ENCODE results near the gene EXOC7.

- no peak for TF ChIP-seq POLR2A (IDR thresholded peaks at IDR 0.05)
- TF ChIP-seq CTCF (IDR thresholded peaks at IDR 0.05), result no peak
- no peak for TF ChIP-seq EP300 (IDR thresholded peaks at IDR 0.05)
These were observed 18.4 kb downstream of the EXOC7 start for GRCh38 chr17:76085066-76085730.

All from tibial nerve (tissue), 4 donors.